Lower leg skin (tissue), 3 donors: ENCODE data around the gene DIRAS1.

Source experiments
- POLR2A ChIP-seq, 2 donors: fragments of 450-650 bp; IDR thresholded peaks; one replicate each; pipeline ENCODE4 v1.6.1; 2016 to 2017; ENCODE audit warnings: antibody characterized with exemption in 2 of 2, mild to moderate bottlenecking in 1 of 2, moderate library complexity in 1 of 2
- TF ChIP-seq, protein P1 (sequence below), 3 donors: fragments of 450-650 bp; IDR thresholded peaks; one replicate each; pipeline ENCODE4 v1.5.1; 2016; ENCODE audit warnings: antibody characterized with exemption in 3 of 3, mild to moderate bottlenecking in 3 of 3, moderate library complexity in 2 of 3

DNA sequence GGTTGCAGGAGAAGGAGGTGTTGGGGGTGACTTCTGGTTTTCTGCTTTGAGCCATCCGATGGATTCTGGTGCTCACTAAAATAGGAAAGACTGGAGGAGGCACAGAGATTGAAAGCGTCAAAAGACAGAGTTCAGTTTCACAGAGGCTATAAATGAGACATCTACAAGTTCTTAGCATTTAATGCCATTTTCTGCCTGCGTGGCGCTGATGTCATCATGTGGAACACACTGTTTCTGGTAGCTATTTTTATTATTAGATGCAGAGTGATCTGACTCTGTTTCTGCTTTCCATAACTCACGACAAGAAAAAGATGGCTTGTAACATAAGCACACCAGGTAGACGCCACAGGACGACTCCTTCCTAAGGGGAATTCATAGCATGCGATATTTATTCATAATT, 21.9 kb upstream of the DIRAS1 start:
- TF ChIP-seq, protein P1, sequence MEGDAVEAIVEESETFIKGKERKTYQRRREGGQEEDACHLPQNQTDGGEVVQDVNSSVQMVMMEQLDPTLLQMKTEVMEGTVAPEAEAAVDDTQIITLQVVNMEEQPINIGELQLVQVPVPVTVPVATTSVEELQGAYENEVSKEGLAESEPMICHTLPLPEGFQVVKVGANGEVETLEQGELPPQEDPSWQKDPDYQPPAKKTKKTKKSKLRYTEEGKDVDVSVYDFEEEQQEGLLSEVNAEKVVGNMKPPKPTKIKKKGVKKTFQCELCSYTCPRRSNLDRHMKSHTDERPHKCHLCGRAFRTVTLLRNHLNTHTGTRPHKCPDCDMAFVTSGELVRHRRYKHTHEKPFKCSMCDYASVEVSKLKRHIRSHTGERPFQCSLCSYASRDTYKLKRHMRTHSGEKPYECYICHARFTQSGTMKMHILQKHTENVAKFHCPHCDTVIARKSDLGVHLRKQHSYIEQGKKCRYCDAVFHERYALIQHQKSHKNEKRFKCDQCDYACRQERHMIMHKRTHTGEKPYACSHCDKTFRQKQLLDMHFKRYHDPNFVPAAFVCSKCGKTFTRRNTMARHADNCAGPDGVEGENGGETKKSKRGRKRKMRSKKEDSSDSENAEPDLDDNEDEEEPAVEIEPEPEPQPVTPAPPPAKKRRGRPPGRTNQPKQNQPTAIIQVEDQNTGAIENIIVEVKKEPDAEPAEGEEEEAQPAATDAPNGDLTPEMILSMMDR (IDR thresholded peaks at IDR 0.05), result no peak
- TF ChIP-seq POLR2A (IDR thresholded peaks at IDR 0.05), result no peak
